Fibroblast of gingiva (primary cell): ENCODE results near the gene CCDC9B.

Source experiments
- DNase-seq: peaks from one replicate; pipeline ENCODE4 v3.0.0-alpha.2; 2011; ENCODE audit warnings: low read depth

The CCDC9B gene

GRCh38 chr15:40340740-40341400, at the start of gene CCDC9B:
TSS of gene CCDC9B (minus strand) at chr15:40340939. CDS start at chr15:40340819, 120 bp downstream.
- DNase-seq = peak; percentile 92

- DNase-seq = no peak
Observed at GRCh38 chr15:40389824-40390595, 49.3 kb upstream of the CCDC9B start.

GRCh38 chr15:40388941-40389823, 48.4 kb upstream of the CCDC9B start:
- peak; percentile 92 for DNase-seq

- no peak for DNase-seq
Observed at GRCh38 chr15:40386480-40386879, 45.7 kb upstream of the CCDC9B start.

- peak; percentile 91 for DNase-seq
Observed at GRCh38 chr15:40382580-40383456, 42.1 kb upstream of the CCDC9B start, which contains the start of gene KNSTRN. TSS of gene KNSTRN (plus strand) at chr15:40382721. CDS start at chr15:40382836, 115 bp downstream.

GRCh38 chr15:40381818-40382529, 41.2 kb upstream of the CCDC9B start:
- DNase-seq = no peak

- DNase-seq = no peak
Observed at GRCh38 chr15:40380636-40381035, 39.9 kb upstream of the CCDC9B start.

- DNase-seq = peak; percentile 99
Observed at GRCh38 chr15:40379853-40380252, 39.1 kb upstream of the CCDC9B start.

GRCh38 chr15:40379374-40379773, 38.6 kb upstream of the CCDC9B start:
- no peak for DNase-seq

GRCh38 chr15:40377606-40378005, 36.9 kb upstream of the CCDC9B start:
- no peak for DNase-seq

GRCh38 chr15:40372981-40373380, 32.2 kb upstream of the CCDC9B start:
- DNase-seq = no peak

GRCh38 chr15:40369971-40370370, 29.2 kb upstream of the CCDC9B start:
- DNase-seq = no peak

- DNase-seq = no peak
Observed at GRCh38 chr15:40369474-40369869, 28.7 kb upstream of the CCDC9B start.

GRCh38 chr15:40368719-40369473, 28.2 kb upstream of the CCDC9B start:
- no peak for DNase-seq

- DNase-seq = peak; percentile 86
Observed at GRCh38 chr15:40367686-40368611, 27.2 kb upstream of the CCDC9B start.

- no peak for DNase-seq
Observed at GRCh38 chr15:40367371-40367685, 26.6 kb upstream of the CCDC9B start.

- no peak for DNase-seq
Observed at GRCh38 chr15:40366457-40367370, 26.0 kb upstream of the CCDC9B start.
